Spinal cord (tissue), 10 donors: Measurements from ENCODE around the gene TPST1. TPM values are rescaled to one million over a fixed set of nuclear protein-coding genes. Genes with fewer than 3 reads are reported as not detected.

Experiments used
- DNase-seq, 6 donors: peaks; one replicate each; pipeline versions ENCODE4 v3.0.0 to v3.0.0-alpha.2; 2013 to 2015; ENCODE audit warnings: low spot score in 6 of 6, low read depth in 4 of 6
- H3K27ac ChIP-seq: one replicate; pipeline ENCODE4 v1.5.1; 2013; ENCODE audit warnings: low read depth, low read length, control low read depth
- H3K27me3 ChIP-seq: one replicate; pipeline ENCODE4 v1.6.1; 2013; ENCODE audit warnings: low read length; ENCODE audit not compliant: control insufficient read depth, insufficient read depth
- H3K36me3 ChIP-seq: one replicate; pipeline ENCODE4 v1.6.1; 2013; ENCODE audit warnings: low read length; ENCODE audit not compliant: control insufficient read depth, insufficient read depth
- H3K4me1 ChIP-seq: one replicate; pipeline ENCODE4 v1.6.1; 2013; ENCODE audit warnings: low read length; ENCODE audit not compliant: control insufficient read depth, insufficient read depth
- H3K4me3 ChIP-seq: one replicate; pipeline ENCODE4 v1.5.1; 2013; ENCODE audit warnings: low read depth, low read length, control low read depth
- H3K9me3 ChIP-seq: one replicate; pipeline ENCODE4 v1.6.1; 2013; ENCODE audit warnings: low read length; ENCODE audit not compliant: control insufficient read depth, insufficient read depth
- WGBS: methylation state at CpG from one replicate; pipeline ENCODE4 v1.1.5; 2013; ENCODE audit warnings: missing lambda C conversion rate; ENCODE audit not compliant: insufficient coverage; 5-methylcytosine and 5-hydroxymethylcytosine counted together
- polyA plus RNA-seq, 2 donors: library from polyadenylated mRNA; unstranded; fragments of 120-200 nt; gene quantifications; one replicate each; pipeline ENCODE4 v1.2.1, GENCODE V29; 2013; ENCODE audit not compliant: insufficient read length in 2 of 2
- total RNA-seq, 2 donors: library from RNA; depleted of rRNA in 1 of 2; stranded (reverse); fragments of 120-200 nt in 1 of 2; fragments of >200 nt in 1 of 2; gene quantifications; one replicate each; pipeline versions ENCODE4 v1.2.3 to v1.2.4, GENCODE V29; 2013 to 2014
- donor health status: healthy.

TPST1 gene
- total and polyA plus RNA-seq, 4 donors = 47.9 to 77.4 (median 55.0) TPM

GRCh38 chr7:66296557-66296956 is 91.4 kb downstream of the TPST1 start:
- 100% methylated on average over 1 of the region's 3 CpGs for WGBS
- no peaks in the 10 kb centered on the region for H3K27me3 ChIP-seq
- H3K36me3 ChIP-seq = no peaks in the 10 kb centered on the region

GRCh38 chr7:66297579-66297978 is 92.4 kb downstream of the TPST1 start:
- no peaks in the 10 kb centered on the region for H3K36me3 ChIP-seq
- H3K27me3 ChIP-seq = no peaks in the 10 kb centered on the region
- DNase-seq = no peak
- no peaks in the 10 kb centered on the region for H3K9me3 ChIP-seq
- H3K4me3 ChIP-seq = no peak overlapping the region
- no peak overlapping the region for H3K27ac ChIP-seq
- H3K4me1 ChIP-seq = no peaks in the 10 kb centered on the region

More at GRCh38 chr7:66296557-66296956, 91.4 kb downstream of the TPST1 start:
- Histone ChIP-seq H3K4me1 (no peaks in the 10 kb centered on the region), H3K9me3 (no peaks in the 10 kb centered on the region), H3K27ac (no peak overlapping the region), H3K4me3 (no peak overlapping the region)
- no peak for DNase-seq

- no peak for DNase-seq
- Histone ChIP-seq H3K36me3 (no peaks in the 10 kb centered on the region), H3K27ac (no peak overlapping the region), H3K4me3 (no peak overlapping the region), H3K4me1 (no peaks in the 10 kb centered on the region), H3K27me3 (no peaks in the 10 kb centered on the region), H3K9me3 (no peaks in the 10 kb centered on the region)
- WGBS = 100% methylated on average over 2 of the region's 2 CpGs
Measured at GRCh38 chr7:66301249-66301648, 96.1 kb downstream of the TPST1 start.

GRCh38 chr7:66301737-66302136 is 96.6 kb downstream of the TPST1 start:
- Histone ChIP-seq H3K27ac (no peak overlapping the region), H3K36me3 (no peaks in the 10 kb centered on the region), H3K27me3 (no peaks in the 10 kb centered on the region), H3K4me1 (no peaks in the 10 kb centered on the region), H3K4me3 (no peak overlapping the region), H3K9me3 (no peaks in the 10 kb centered on the region)
- no CpG with 5 or more reads among the region's 3 CpGs for WGBS
- DNase-seq = no peak

GRCh38 chr7:66303454-66304155 is 98.5 kb downstream of the TPST1 start:
- Histone ChIP-seq H3K4me1 (no peaks in the 10 kb centered on the region), H3K27ac (no peak overlapping the region), H3K27me3 (no peaks in the 10 kb centered on the region), H3K9me3 (no peaks in the 10 kb centered on the region), H3K36me3 (no peaks in the 10 kb centered on the region), H3K4me3 (no peak overlapping the region)
- DNase-seq = peak in 1 of 6 donors; percentile 35
- WGBS = 61% methylated on average over 3 of the region's 8 CpGs

GRCh38 chr7:66304536-66304935 is 99.4 kb downstream of the TPST1 start:
- Histone ChIP-seq H3K27me3 (no peaks in the 10 kb centered on the region), H3K4me1 (no peaks in the 10 kb centered on the region), H3K4me3 (no peak overlapping the region), H3K36me3 (no peaks in the 10 kb centered on the region), H3K27ac (no peak overlapping the region), H3K9me3 (no peaks in the 10 kb centered on the region)
- DNase-seq = no peak
- no CpG with 5 or more reads among the region's 4 CpGs for WGBS

GRCh38 chr7:66306243-66306642 is 101.1 kb downstream of the TPST1 start:
- H3K27ac ChIP-seq = no peak overlapping the region
- H3K36me3 ChIP-seq = no peaks in the 10 kb centered on the region
- no peak for DNase-seq
- H3K27me3 ChIP-seq = no peaks in the 10 kb centered on the region
- no peaks in the 10 kb centered on the region for H3K4me1 ChIP-seq
- no peaks in the 10 kb centered on the region for H3K9me3 ChIP-seq
- WGBS = 62% methylated on average over 2 of the region's 2 CpGs
- H3K4me3 ChIP-seq = no peak overlapping the region

GRCh38 chr7:66307591-66308215 is 102.6 kb downstream of the TPST1 start:
- no peak for DNase-seq
- no peaks in the 10 kb centered on the region for H3K4me1 ChIP-seq
- no peaks in the 10 kb centered on the region for H3K36me3 ChIP-seq
- WGBS = 95% methylated on average over 3 of the region's 5 CpGs
- no peaks in the 10 kb centered on the region for H3K27me3 ChIP-seq
- H3K27ac ChIP-seq = no peak overlapping the region
- no peak overlapping the region for H3K4me3 ChIP-seq
- no peaks in the 10 kb centered on the region for H3K9me3 ChIP-seq

- WGBS = 50% methylated on average over 2 of the region's 3 CpGs
- Histone ChIP-seq H3K27me3 (no peaks in the 10 kb centered on the region), H3K9me3 (no peaks in the 10 kb centered on the region), H3K36me3 (no peaks in the 10 kb centered on the region), H3K27ac (no peak overlapping the region), H3K4me3 (no peak overlapping the region), H3K4me1 (no peaks in the 10 kb centered on the region)
- DNase-seq = no peak
Measured at GRCh38 chr7:66308411-66308810, 103.3 kb downstream of the TPST1 start.

GRCh38 chr7:66310620-66311019 is 105.5 kb downstream of the TPST1 start:
- Histone ChIP-seq H3K27ac (no peak overlapping the region), H3K9me3 (no peaks in the 10 kb centered on the region), H3K36me3 (no peaks in the 10 kb centered on the region), H3K4me3 (no peak overlapping the region), H3K27me3 (no peaks in the 10 kb centered on the region), H3K4me1 (no peaks in the 10 kb centered on the region)
- DNase-seq = no peak
- WGBS = no CpG with 5 or more reads among the region's 2 CpGs
